ENCODE data around the gene ATP1B4. TPM values are rescaled to one million over a fixed set of nuclear protein-coding genes. Genes with fewer than 3 reads are reported as not detected.

The ATP1B4 gene
- total and polyA plus RNA-seq, 2 of the 8 experiments (the other 6 are each of a cell fraction or from before 2014, with no cell fraction given): not detected

- no peak overlapping the region for H3K23ac ChIP-seq (ENCODE audit: insufficient read length)
- no peaks in the 10 kb centered on the region for H3K23me2 ChIP-seq (ENCODE audit: low read depth, low read length)
- H4K91ac ChIP-seq (replicated peaks; ENCODE audit: insufficient read length, low read length): no peak overlapping the region
- H4K8ac ChIP-seq (ENCODE audit: extremely low read depth, insufficient read depth, low read length): no peak overlapping the region
- no peaks in the 10 kb centered on the region for H3K79me1 ChIP-seq (ENCODE audit: low read depth, low read length)
- FAIRE-seq (no peak), DNase-seq (ENCODE audit: low read depth in 1 of 2, low spot score in 2 of 2) (no peak)
- no peak overlapping the region for H3K4me3 ChIP-seq (ENCODE audit: extremely low read depth in 1 of 4, insufficient read depth in 2 of 4, low read depth in 3 of 4, low read length in 4 of 4)
- no peaks in the 10 kb centered on the region for H3K9me3 ChIP-seq (ENCODE audit: insufficient read depth in 2 of 2, low read depth in 1 of 2, low read length in 1 of 2)
- no peaks in the 10 kb centered on the region for H3K79me2 ChIP-seq (ENCODE audit: control insufficient read depth in 1 of 2, insufficient read depth in 2 of 2, low read length in 2 of 2)
- H2BK120ac ChIP-seq (replicated peaks; ENCODE audit: low read depth, low read length): no peak overlapping the region
- H2AFZ ChIP-seq (ENCODE audit: low read length): no peak overlapping the region
- ChIA-PET CTCF (ENCODE audit: partially characterized antibody) (interaction anchor here (0.7 to 1.2 kb wide), 2 partner anchors 50 to 57 kb away, joined by 3 read pairs; no protein-coding TSS in a partner anchor), POLR2A (ENCODE audit: partially characterized antibody) (no interaction called here)
- H2BK12ac ChIP-seq (ENCODE audit: low read depth, low read length): no peak overlapping the region
- no peak overlapping the region for H4K5ac ChIP-seq (ENCODE audit: insufficient read length, low read depth, low read length)
- H2BK15ac ChIP-seq (ENCODE audit: low read length): no peak overlapping the region
- H4K20me1 ChIP-seq (replicated peaks in 1 of 2; ENCODE audit: control insufficient read depth in 1 of 2, insufficient read depth in 2 of 2, low read length in 2 of 2): no peaks in the 10 kb centered on the region
- H3K14ac ChIP-seq (ENCODE audit: insufficient read length): no peak overlapping the region
- no peak overlapping the region for H3K4me2 ChIP-seq (ENCODE audit: insufficient read depth in 1 of 2, low read depth in 2 of 2, low read length in 2 of 2)
- no peaks in the 10 kb centered on the region for H3K4me1 ChIP-seq (replicated peaks in 1 of 4; ENCODE audit: control insufficient read depth in 3 of 4, insufficient read depth in 4 of 4, low read length in 3 of 4)
- no peak overlapping the region for H3K27ac ChIP-seq (ENCODE audit: low read depth, low read length)
- H2AK5ac ChIP-seq (ENCODE audit: low read depth, low read length): no peak overlapping the region
- no peak overlapping the region for H3K4ac ChIP-seq (replicated peaks; ENCODE audit: insufficient read length, low read depth, low read length)
- no peak overlapping the region for H2BK5ac ChIP-seq (ENCODE audit: low read depth, low read length)
- H3K9ac ChIP-seq (replicated peaks in 1 of 4; ENCODE audit: extremely low read depth in 1 of 4, low read depth in 3 of 4, low read length in 3 of 4): no peak overlapping the region
- no peak overlapping the region for H3K18ac ChIP-seq (ENCODE audit: extremely low read depth, low read length)
- no peak overlapping the region for H3K56ac ChIP-seq (replicated peaks; ENCODE audit: insufficient read length, low read depth, low read length)
- no peaks in the 10 kb centered on the region for H3K27me3 ChIP-seq (replicated peaks in 1 of 4; ENCODE audit: control insufficient read depth in 3 of 4, extremely low read depth in 1 of 4, insufficient read depth in 3 of 4, low read length in 3 of 4)
- WGBS, 2 experiments (ENCODE audit: extremely low coverage in 1 of 2, insufficient coverage in 1 of 2, insufficient read length in 1 of 2, insufficient replicate concordance in 2 of 2, low coverage in 1 of 2, low lambda C conversion rate in 2 of 2, missing lambda C conversion rate in 1 of 2): 89% methylated on average over 2 of the region's 2 CpGs; no CpG with 5 or more reads in 1 of the 2 experiments
- no peaks in the 10 kb centered on the region for H3K36me3 ChIP-seq (ENCODE audit: control insufficient read depth in 2 of 4, insufficient read depth in 4 of 4, low read length in 3 of 4)
- H2BK20ac ChIP-seq (ENCODE audit: low read length): no peak overlapping the region
- TF ChIP-seq SIN3A (conservative IDR thresholded peaks at IDR 0.05 in 1 of 2, IDR thresholded peaks at IDR 0.05 in 1 of 2; ENCODE audit: low read depth in 1 of 2, low read length in 2 of 2) (no peak), CBX5 (IDR thresholded peaks at IDR 0.05; ENCODE audit: low read depth, low read length) (no peak), TEAD4 (IDR thresholded peaks at IDR 0.05; ENCODE audit: low read depth, low read length) (no peak), SP2 (IDR thresholded peaks at IDR 0.05; ENCODE audit: low read length) (no peak), SIRT6 (IDR thresholded peaks at IDR 0.05; ENCODE audit: low read length) (no peak), SP1 (IDR thresholded peaks at IDR 0.05; ENCODE audit: low read depth, low read length) (no peak), NRF1 (IDR thresholded peaks at IDR 0.05; ENCODE audit: low read depth, low read length) (no peak), EGR1 (IDR thresholded peaks at IDR 0.05; ENCODE audit: borderline replicate concordance, low read depth, low read length) (no peak), GTF2F1 (IDR thresholded peaks at IDR 0.05; ENCODE audit: borderline replicate concordance, low read depth, low read length) (no peak), BRCA1 (IDR thresholded peaks at IDR 0.05; ENCODE audit: low read depth, low read length) (no peak), HDAC2 (IDR thresholded peaks at IDR 0.05; ENCODE audit: borderline replicate concordance in 1 of 2, low read depth in 2 of 2, low read length in 2 of 2) (no peak)
Observed at GRCh38 chrX:120429776-120430540, 68.1 kb downstream of the ATP1B4 start.
